SU-DHL-6 (cell line): ENCODE results near the gene AXIN2.

Experiments
- H2AFZ ChIP-seq: fragments of 200-600 bp; sonication (generic); 2 replicates; pipeline ENCODE4 v1.6.1; 2014; ENCODE audit warnings: low read depth, mild to moderate bottlenecking, moderate library complexity, mixed read lengths, antibody characterized with exemption, low read length; ENCODE audit not compliant: severe bottlenecking
- H3F3A ChIP-seq: fragments of 200-600 bp; shearing (Covaris generic); 2 replicates; pipeline ENCODE4 v1.6.0; 2016; ENCODE audit warnings: antibody characterized with exemption, mild to moderate bottlenecking; ENCODE audit not compliant: insufficient read depth
- H3K27ac ChIP-seq: fragments of 200-600 bp; sonication (generic); 2 replicates; pipeline ENCODE4 v1.5.1; 2016; ENCODE audit warnings: low read depth, mild to moderate bottlenecking, low read length, moderate library complexity, mixed read lengths
- H3K27me3 ChIP-seq: fragments of 200-600 bp; sonication (generic), shearing (Covaris generic); 2 replicates; pipeline ENCODE4 v1.6.0; 2014; ENCODE audit warnings: mild to moderate bottlenecking, low read length
- H3K36me3 ChIP-seq: fragments of 200-600 bp; sonication (generic); 2 replicates; pipeline ENCODE4 v1.6.1; 2014; ENCODE audit warnings: mild to moderate bottlenecking, low read length, mixed read lengths
- H3K4me2 ChIP-seq: fragments of 300-600, 200-600 bp; shearing (Covaris generic), sonication (generic); 2 replicates; pipeline ENCODE4 v1.6.0; 2014; ENCODE audit warnings: low read length, low read depth, mild to moderate bottlenecking; ENCODE audit not compliant: poor library complexity, severe bottlenecking
- H3K4me3 ChIP-seq: fragments of 200-600 bp; sonication (generic); 2 replicates; pipeline ENCODE4 v1.5.1; 2014; ENCODE audit warnings: antibody characterized with exemption, low read length, mild to moderate bottlenecking, mixed read lengths; ENCODE audit not compliant: insufficient read depth, poor library complexity, severe bottlenecking
- H3K79me2 ChIP-seq: fragments of 200-600 bp; sonication (generic); 2 replicates; pipeline ENCODE4 v1.6.1; 2014; ENCODE audit warnings: mild to moderate bottlenecking, low read length, moderate library complexity; ENCODE audit not compliant: insufficient read depth
- H3K9ac ChIP-seq: fragments of 200-600 bp; sonication (generic); 2 replicates; pipeline ENCODE4 v1.7.0; 2014; ENCODE audit warnings: mild to moderate bottlenecking, low read length
- H3K9me2 ChIP-seq: fragments of 200-600 bp; sonication (generic); replicated peaks from 2 replicates; pipeline ENCODE4 v1.6.1; 2014; ENCODE audit warnings: low read length; ENCODE audit not compliant: insufficient read depth
- H3K9me3 ChIP-seq: fragments of 200-600 bp; sonication (generic); 2 replicates; pipeline ENCODE4 v1.6.1; 2014; ENCODE audit warnings: low read length, mixed read lengths; ENCODE audit not compliant: insufficient read depth
- H4K20me1 ChIP-seq: fragments of 200-600 bp; sonication (generic); 2 replicates; pipeline ENCODE4 v1.6.1; 2014; ENCODE audit warnings: low read depth, mild to moderate bottlenecking, antibody characterized with exemption, low read length, moderate library complexity, mixed read lengths
- CTCF ChIP-seq: fragments of 200-600 bp; sonication (generic); IDR thresholded peaks from one replicate; pipeline ENCODE4 v1.5.1; 2017; ENCODE audit warnings: antibody characterized with exemption, mild to moderate bottlenecking, low read length, moderate library complexity; ENCODE audit not compliant: insufficient read depth, poor library complexity, severe bottlenecking
- EZH2phosphoT487 ChIP-seq: fragments of 200-600 bp; sonication (generic), shearing (Covaris generic); conservative IDR thresholded peaks from 2 replicates; pipeline ENCODE4 v1.6.1; 2018; ENCODE audit warnings: mild to moderate bottlenecking, antibody characterized with exemption, low read length, moderate library complexity, mixed read lengths

Gene AXIN2

GRCh38 chr17:65558311-65558682 lies 3.2 kb downstream of the AXIN2 start:
- Histone ChIP-seq H3K4me3 (no peak overlapping the region), H4K20me1 (no peaks in the 10 kb centered on the region), H3K79me2 (no peaks in the 10 kb centered on the region), H3K9me3 (no peaks in the 10 kb centered on the region), H3K9me2 (no peaks in the 10 kb centered on the region), H3K36me3 (no peaks in the 10 kb centered on the region), H3K9ac (no peak overlapping the region), H3F3A (no peaks in the 10 kb centered on the region), H2AFZ (no peak overlapping the region), H3K27me3 (no peaks in the 10 kb centered on the region), H3K4me2 (no peak overlapping the region), H3K27ac (no peak overlapping the region)
- TF ChIP-seq EZH2phosphoT487 (no peak), CTCF (no peak)

GRCh38 chr17:65557349-65558310 lies 3.8 kb downstream of the AXIN2 start:
- Histone ChIP-seq H3K27ac (no peak overlapping the region), H3K4me2 (no peak overlapping the region)

GRCh38 chr17:65556910-65557348 lies 4.5 kb downstream of the AXIN2 start:
- no peaks in the 10 kb centered on the region for H3K9me3 ChIP-seq
- no peak overlapping the region for H3K27ac ChIP-seq
- H3K4me3 ChIP-seq: no peak overlapping the region
- no peak overlapping the region for H3K9ac ChIP-seq
- no peaks in the 10 kb centered on the region for H4K20me1 ChIP-seq
- H3K27me3 ChIP-seq: no peaks in the 10 kb centered on the region
- no peaks in the 10 kb centered on the region for H3K79me2 ChIP-seq
- TF ChIP-seq CTCF: no peak
- H2AFZ ChIP-seq: no peak overlapping the region
- no peak overlapping the region for H3K4me2 ChIP-seq
- no peaks in the 10 kb centered on the region for H3F3A ChIP-seq
- no peaks in the 10 kb centered on the region for H3K36me3 ChIP-seq
- H3K9me2 ChIP-seq: no peaks in the 10 kb centered on the region

More at GRCh38 chr17:65557349-65558310, 3.8 kb downstream of the AXIN2 start:
- Histone ChIP-seq H3K79me2 (no peaks in the 10 kb centered on the region), H2AFZ (no peak overlapping the region), H3K9me2 (no peaks in the 10 kb centered on the region), H3K9me3 (no peaks in the 10 kb centered on the region), H3K9ac (no peak overlapping the region), H3K27me3 (no peaks in the 10 kb centered on the region), H4K20me1 (no peaks in the 10 kb centered on the region), H3F3A (no peaks in the 10 kb centered on the region), H3K4me3 (no peak overlapping the region), H3K36me3 (no peaks in the 10 kb centered on the region)
- TF ChIP-seq CTCF (no peak), EZH2phosphoT487 (no peak)
